SK-N-SH treated with all-trans-retinoic acid at 6 μM for 48 hours (cell line): ENCODE data around the gene PCBP3.

Experiments used
- ATAC-seq: fragments of 200-7000 bp; cut with Tn5 transposase; 3 replicates; pipeline ENCODE4 v1.9.1; 2020; ENCODE audit warnings: mild to moderate bottlenecking, moderate library complexity
- ARNTL ChIP-seq: fragments of 450-650 bp; formaldehyde crosslinking; IDR thresholded peaks from 2 replicates; pipeline ENCODE4 v1.5.0; 2020; ENCODE audit warnings: low read depth, mild to moderate bottlenecking, moderate library complexity, borderline replicate concordance
- BACH2 ChIP-seq: fragments of 250-450 bp; sonication (Bioruptor Pico); IDR thresholded peaks from 2 replicates; pipeline ENCODE4 v1.9.0; 2021; ENCODE audit warnings: mild to moderate bottlenecking, borderline replicate concordance
- CREB5 ChIP-seq: fragments of 250-450 bp; sonication (Bioruptor Pico); IDR thresholded peaks from 2 replicates; pipeline ENCODE4 v1.5.1; 2020; ENCODE audit warnings: low read depth, mild to moderate bottlenecking, moderate library complexity
- ESRRG ChIP-seq: fragments of 250-450 bp; sonication (Bioruptor Pico); IDR thresholded peaks from 2 replicates; pipeline ENCODE4 v1.6.1; 2021; ENCODE audit warnings: mild to moderate bottlenecking
- OSR1 ChIP-seq: fragments of 250-450 bp; sonication (Bioruptor Pico); IDR thresholded peaks from 2 replicates; pipeline ENCODE4 v1.8.0; 2022; ENCODE audit warnings: moderate library complexity, mild to moderate bottlenecking, inconsistent platforms
- PATZ1 ChIP-seq: fragments of 250-450 bp; sonication (Bioruptor Pico); IDR thresholded peaks from 2 replicates; pipeline ENCODE4 v1.8.0; 2020; ENCODE audit warnings: mild to moderate bottlenecking, moderate library complexity, borderline replicate concordance
- POU6F1 ChIP-seq: fragments of 250-450 bp; sonication (Bioruptor Pico); IDR thresholded peaks from 2 replicates; pipeline ENCODE4 v1.8.0; 2021; ENCODE audit warnings: low read depth, mild to moderate bottlenecking, moderate library complexity, borderline replicate concordance
- PPARA ChIP-seq: fragments of 250-450 bp; sonication (Bioruptor Pico); IDR thresholded peaks from 2 replicates; pipeline ENCODE4 v1.5.0; 2020; ENCODE audit warnings: mild to moderate bottlenecking, borderline replicate concordance
- RARB ChIP-seq: fragments of 250-450 bp; sonication (Bioruptor Pico); IDR thresholded peaks from 2 replicates; pipeline ENCODE4 v1.8.0; 2021; ENCODE audit warnings: mild to moderate bottlenecking, moderate library complexity
- SNAI2 ChIP-seq: fragments of 250-450 bp; sonication (Bioruptor Pico); IDR thresholded peaks from 2 replicates; pipeline ENCODE4 v1.5.0; 2020; ENCODE audit warnings: mild to moderate bottlenecking, moderate library complexity
- TCF4 ChIP-seq: fragments of 250-450 bp; sonication (Bioruptor Pico); IDR thresholded peaks from 2 replicates; pipeline ENCODE4 v1.8.0; 2021; ENCODE audit warnings: mild to moderate bottlenecking, moderate library complexity, borderline replicate concordance
- TOX ChIP-seq: fragments of 250-450 bp; sonication (Bioruptor Pico); IDR thresholded peaks from 2 replicates; pipeline ENCODE4 v1.8.0; 2021; ENCODE audit warnings: mild to moderate bottlenecking, moderate library complexity, borderline replicate concordance
- TSHZ2 ChIP-seq: fragments of 250-450 bp; sonication (Bioruptor Pico); IDR thresholded peaks from 2 replicates; pipeline ENCODE4 v1.5.0; 2020; ENCODE audit warnings: mild to moderate bottlenecking, moderate library complexity
- ZC3H10 ChIP-seq: fragments of 250-450 bp; sonication (Bioruptor Pico); IDR thresholded peaks from 2 replicates; pipeline ENCODE4 v1.5.1; 2021; ENCODE audit warnings: mild to moderate bottlenecking, moderate library complexity
- ZFP30 ChIP-seq: fragments of 450-650 bp; formaldehyde crosslinking; IDR thresholded peaks from 2 replicates; pipeline ENCODE4 v1.5.0; 2022; ENCODE audit warnings: mild to moderate bottlenecking, moderate library complexity
- ZNF70 ChIP-seq: fragments of 450-650 bp; formaldehyde crosslinking; IDR thresholded peaks from 2 replicates; pipeline ENCODE4 v1.5.0; 2020; ENCODE audit warnings: mild to moderate bottlenecking, moderate library complexity
- ZNF8 ChIP-seq: fragments of 450-650 bp; formaldehyde crosslinking; IDR thresholded peaks from 2 replicates; pipeline ENCODE4 v1.5.0; 2020; ENCODE audit warnings: mild to moderate bottlenecking, moderate library complexity

PCBP3 gene

GRCh38 chr21:45824546-45825215 lies 181.2 kb downstream of the PCBP3 start:
- no peak for ATAC-seq
- TF ChIP-seq TOX (CRISPR knock-in tag) (no peak), ESRRG (no peak)

GRCh38 chr21:45825219-45825618 lies 181.7 kb downstream of the PCBP3 start:
- TF ChIP-seq ARNTL (CRISPR knock-in tag) (no peak), BACH2 (CRISPR knock-in tag) (no peak), TSHZ2 (CRISPR knock-in tag) (no peak), POU6F1 (no peak), ZNF70 (no peak), ZC3H10 (CRISPR knock-in tag) (no peak), CREB5 (CRISPR knock-in tag) (no peak), ZNF8 (CRISPR knock-in tag) (no peak)
- ATAC-seq, result no peak

GRCh38 chr21:45826676-45827301 lies 183.3 kb downstream of the PCBP3 start:
- no peak for ATAC-seq
- no peak for TF ChIP-seq ZC3H10 (CRISPR knock-in tag)
- TF ChIP-seq PPARA (CRISPR knock-in tag), result no peak

GRCh38 chr21:45827302-45827692 lies 183.8 kb downstream of the PCBP3 start:
- TF ChIP-seq SNAI2 (CRISPR knock-in tag) (no peak), OSR1 (CRISPR knock-in tag) (no peak), ZFP30 (CRISPR knock-in tag) (no peak), PATZ1 (CRISPR knock-in tag) (no peak), ZNF70 (no peak), RARB (CRISPR knock-in tag) (no peak), ZNF8 (CRISPR knock-in tag) (no peak)

GRCh38 chr21:45827881-45828579 lies 184.5 kb downstream of the PCBP3 start:
- no peak for ATAC-seq
- TF ChIP-seq TCF4 (CRISPR knock-in tag), result no peak
- TF ChIP-seq POU6F1, result no peak
- TF ChIP-seq ZFP30 (CRISPR knock-in tag), result no peak
- TF ChIP-seq ARNTL (CRISPR knock-in tag), result no peak
- TF ChIP-seq TSHZ2 (CRISPR knock-in tag), result no peak
- TF ChIP-seq BACH2 (CRISPR knock-in tag), result no peak
- TF ChIP-seq TOX (CRISPR knock-in tag), result no peak
- no peak for TF ChIP-seq OSR1 (CRISPR knock-in tag)

More at GRCh38 chr21:45827302-45827692, 183.8 kb downstream of the PCBP3 start:
- ATAC-seq, result no peak
